Bronchial epithelial cell (primary cell): ENCODE measurements around the gene SH3PXD2B. TPM values are rescaled to one million over a fixed set of nuclear protein-coding genes. Genes with fewer than 3 reads are reported as not detected.
"Not testable (repeated sequence)": the region's sequence is repeated elsewhere in the genome, so short reads cannot be mapped to it uniquely, and the experiment has no call there.

Source experiments
- DNase-seq: peaks from one replicate; pipeline ENCODE4 v3.0.0-alpha.2; 2010; ENCODE audit warnings: low read depth
- FAIRE-seq: peaks from 2 replicates; lab custom pipeline; 2011; peaks lifted over from hg19 to GRCh38; lab: Jason Lieb, UNC
- H3K27me3 ChIP-seq: 2 replicates; pipeline ENCODE4 v1.5.1; 2011; ENCODE audit warnings: low read length; ENCODE audit not compliant: control insufficient read depth, insufficient read depth
- H3K36me3 ChIP-seq: 2 replicates; pipeline ENCODE4 v1.5.1; 2011; ENCODE audit warnings: low read length; ENCODE audit not compliant: control insufficient read depth, insufficient read depth
- H3K4me3 ChIP-seq: 2 replicates; pipeline ENCODE4 v1.5.1; 2011; ENCODE audit warnings: mild to moderate bottlenecking, low read depth, low read length, control low read depth
- CTCF ChIP-seq: IDR thresholded peaks from 2 replicates; pipeline ENCODE4 v1.5.1; 2011; ENCODE audit warnings: mild to moderate bottlenecking, moderate library complexity, low read length, control low read depth, inconsistent platforms; ENCODE audit not compliant: insufficient read depth, severe bottlenecking
- total RNA-seq: library from RNA; depleted of rRNA; stranded (reverse); fragments of >200 nt; gene quantifications from 2 replicates; pipeline ENCODE4 v1.2.1, GENCODE V29; 2014

SH3PXD2B gene
- total RNA-seq, 1 donor from 2014 or later = 10.0 TPM

GRCh38 chr5:172336264-172336663 is 118.1 kb downstream of the SH3PXD2B start:
- no peak for FAIRE-seq
- no peak for TF ChIP-seq CTCF
- no peak for DNase-seq
- Histone ChIP-seq H3K27me3 (no peaks in the 10 kb centered on the region), H3K36me3 (peaks cover 2% of the 10 kb centered on the region), H3K4me3 (no peak overlapping the region)

GRCh38 chr5:172335721-172336120 is 118.6 kb downstream of the SH3PXD2B start:
- peak; percentile 76 for FAIRE-seq
- DNase-seq = no peak
- TF ChIP-seq CTCF = no peak
- Histone ChIP-seq H3K4me3 (no peak overlapping the region), H3K27me3 (no peaks in the 10 kb centered on the region), H3K36me3 (peaks cover 2% of the 10 kb centered on the region)

GRCh38 chr5:172334641-172335040 is 119.7 kb downstream of the SH3PXD2B start:
- FAIRE-seq (no peak), DNase-seq (no peak)
- H3K27me3 ChIP-seq = no peaks in the 10 kb centered on the region
- H3K4me3 ChIP-seq = no peak overlapping the region
- TF ChIP-seq CTCF = no peak
- peaks cover 2% of the 10 kb centered on the region for H3K36me3 ChIP-seq

GRCh38 chr5:172334196-172334595 is 120.1 kb downstream of the SH3PXD2B start:
- no peak for FAIRE-seq
- no peak for DNase-seq
- Histone ChIP-seq H3K27me3 (no peaks in the 10 kb centered on the region), H3K36me3 (peaks cover 2% of the 10 kb centered on the region), H3K4me3 (no peak overlapping the region)
- TF ChIP-seq CTCF = no peak

GRCh38 chr5:172326901-172327300 is 127.4 kb downstream of the SH3PXD2B start:
- DNase-seq, FAIRE-seq, H3K4me3 ChIP-seq, H3K36me3 ChIP-seq, H3K27me3 ChIP-seq: not testable (repeated sequence)

- Histone ChIP-seq H3K36me3 (no peaks in the 10 kb centered on the region), H3K4me3 (no peak overlapping the region), H3K27me3 (no peaks in the 10 kb centered on the region)
- FAIRE-seq = no peak
- DNase-seq = no peak
- no peak for TF ChIP-seq CTCF
Measured at GRCh38 chr5:172325452-172325851, 128.9 kb downstream of the SH3PXD2B start.
